WTC11 (cell line): ENCODE results near the gene SHISA7. TPM values are rescaled to one million over a fixed set of nuclear protein-coding genes. Genes with fewer than 3 reads are reported as not detected.
A peak's percentile ranks its signal among the peaks of the same experiment; 100 is the strongest.

ENCODE experiments used
- ATAC-seq: fragments of 200-7000 bp; cut with Tn5 transposase; 2 replicates; pipeline ENCODE4 v1.10.0; 2021; ENCODE audit warnings: mild to moderate bottlenecking, moderate library complexity
- CTCF ChIA-PET: fragments of 300-600 bp; sonication (Branson Sonifier 250); formaldehyde crosslinking; loops from one replicate; lab custom pipeline; 2021; ENCODE audit warnings: antibody characterized with exemption; lab: Charles Lee
- POLR2A ChIA-PET: fragments of 350-600 bp; sonication (Branson Sonifier 250); formaldehyde crosslinking; loops from one replicate; lab custom pipeline; 2021; ENCODE audit warnings: antibody characterized with exemption; lab: Charles Lee
- DNase-seq: peaks from one replicate; pipeline ENCODE4 v3.0.0; 2021; ENCODE audit warnings: low spot score
- H3K27ac Mint-ChIP-seq: 2 replicates; pipeline ENCODE4 v1.8.0; 2021; ENCODE audit warnings: mixed read lengths
- H3K27me3 Mint-ChIP-seq: 2 replicates; pipeline ENCODE4 v1.8.0; 2021; ENCODE audit warnings: low read depth, mild to moderate bottlenecking, moderate library complexity, mixed read lengths
- H3K36me3 Mint-ChIP-seq: 2 replicates; pipeline ENCODE4 v1.8.0; 2021; ENCODE audit warnings: mixed read lengths
- H3K4me1 Mint-ChIP-seq: 2 replicates; pipeline ENCODE4 v1.8.0; 2022; ENCODE audit warnings: mixed read lengths
- H3K4me3 Mint-ChIP-seq: 2 replicates; pipeline ENCODE4 v1.8.0; 2021; ENCODE audit warnings: mild to moderate bottlenecking, moderate library complexity, mixed read lengths
- H3K9me3 Mint-ChIP-seq: 2 replicates; pipeline ENCODE4 v1.8.0; 2021; ENCODE audit warnings: mixed read lengths
- ATF2 ChIP-seq: sonication (generic); formaldehyde crosslinking; IDR thresholded peaks from 2 replicates; pipeline ENCODE4 v1.8.1; 2022; ENCODE audit warnings: low read depth, missing genetic modification reagents, borderline replicate concordance
- CREB1 ChIP-seq: sonication (generic); formaldehyde crosslinking; IDR thresholded peaks from 2 replicates; pipeline ENCODE4 v1.8.0; 2023; ENCODE audit warnings: mild to moderate bottlenecking, missing genetic modification reagents
- CREM ChIP-seq: sonication (generic); formaldehyde crosslinking; IDR thresholded peaks from 2 replicates; pipeline ENCODE4 v1.8.1; 2022; ENCODE audit warnings: mild to moderate bottlenecking, missing genetic modification reagents, moderate library complexity
- EMX1 ChIP-seq: fragments of 250-450 bp; sonication (Bioruptor Pico); IDR thresholded peaks from 2 replicates; pipeline ENCODE4 v1.8.0; 2021; ENCODE audit warnings: mild to moderate bottlenecking
- FOXK1 ChIP-seq: sonication (generic); formaldehyde crosslinking; IDR thresholded peaks from 2 replicates; pipeline ENCODE4 v1.8.0; 2022; ENCODE audit warnings: mild to moderate bottlenecking, moderate library complexity, missing genetic modification reagents
- FOXP1 ChIP-seq: sonication (generic); formaldehyde crosslinking; IDR thresholded peaks from 2 replicates; pipeline ENCODE4 v1.8.0; 2022; ENCODE audit warnings: missing genetic modification reagents, mild to moderate bottlenecking, moderate library complexity, borderline replicate concordance
- FOXP4 ChIP-seq: sonication (generic); formaldehyde crosslinking; IDR thresholded peaks from 2 replicates; pipeline ENCODE4 v1.8.0; 2022; ENCODE audit warnings: mild to moderate bottlenecking, missing genetic modification reagents
- GTF2I ChIP-seq: fragments of 250-450 bp; sonication (Bioruptor Pico); conservative IDR thresholded peaks from 2 replicates; pipeline ENCODE4 v1.4.0; 2021; ENCODE audit warnings: mild to moderate bottlenecking
- HMGA2 ChIP-seq: fragments of 250-450 bp; sonication (Bioruptor Pico); IDR thresholded peaks from 2 replicates; pipeline ENCODE4 v1.4.0; 2021; ENCODE audit warnings: mild to moderate bottlenecking, moderate library complexity
- MLX ChIP-seq: sonication (generic); formaldehyde crosslinking; IDR thresholded peaks from 2 replicates; pipeline ENCODE4 v1.8.1; 2023; ENCODE audit warnings: mild to moderate bottlenecking, missing genetic modification reagents, moderate library complexity
- MXD4 ChIP-seq: fragments of 250-450 bp; sonication (Bioruptor Pico); IDR thresholded peaks from 2 replicates; pipeline ENCODE4 v1.8.0; 2021; ENCODE audit warnings: mild to moderate bottlenecking, moderate library complexity, borderline replicate concordance
- NR2C2 ChIP-seq: sonication (generic); formaldehyde crosslinking; IDR thresholded peaks from 2 replicates; pipeline ENCODE4 v1.8.0; 2022; ENCODE audit warnings: mild to moderate bottlenecking, missing genetic modification reagents
- RELA ChIP-seq: sonication (generic); formaldehyde crosslinking; IDR thresholded peaks from 2 replicates; pipeline ENCODE4 v1.8.1; 2022; ENCODE audit warnings: missing genetic modification reagents, mild to moderate bottlenecking, borderline replicate concordance
- SOX15 ChIP-seq: fragments of 250-450 bp; sonication (Bioruptor Pico); IDR thresholded peaks from 2 replicates; pipeline ENCODE4 v1.9.0; 2021; ENCODE audit warnings: mild to moderate bottlenecking
- TP53 ChIP-seq: sonication (generic); formaldehyde crosslinking; IDR thresholded peaks from 2 replicates; pipeline ENCODE4 v1.8.1; 2023; ENCODE audit warnings: mild to moderate bottlenecking, missing genetic modification reagents
- USF1 ChIP-seq: sonication (generic); formaldehyde crosslinking; IDR thresholded peaks from 2 replicates; pipeline ENCODE4 v1.8.0; 2022; ENCODE audit warnings: mild to moderate bottlenecking, missing genetic modification reagents
- USF2 ChIP-seq: sonication (generic); formaldehyde crosslinking; IDR thresholded peaks from 2 replicates; pipeline ENCODE4 v1.8.1; 2023; ENCODE audit warnings: mild to moderate bottlenecking, missing genetic modification reagents, moderate library complexity
- ZBTB43 ChIP-seq: sonication (generic); formaldehyde crosslinking; IDR thresholded peaks from 2 replicates; pipeline ENCODE4 v1.8.1; 2023; ENCODE audit warnings: mild to moderate bottlenecking, missing genetic modification reagents
- ZNF121 ChIP-seq: sonication (generic); formaldehyde crosslinking; IDR thresholded peaks from 2 replicates; pipeline ENCODE4 v1.8.0; 2023; ENCODE audit warnings: missing genetic modification reagents
- ZNF423 ChIP-seq: fragments of 250-450 bp; sonication (Bioruptor Pico); IDR thresholded peaks from 2 replicates; pipeline ENCODE4 v2.1.2; 2022; ENCODE audit warnings: mild to moderate bottlenecking, moderate library complexity
- ZSCAN18 ChIP-seq: fragments of 250-450 bp; sonication (Bioruptor Pico); IDR thresholded peaks from 2 replicates; pipeline ENCODE4 v2.1.2; 2022; ENCODE audit warnings: mild to moderate bottlenecking, moderate library complexity
- total RNA-seq: library from RNA; stranded (reverse); gene quantifications from 3 replicates; pipeline ENCODE4 v1.2.3, GENCODE V29; 2021

Gene SHISA7
- total RNA-seq, 1 experiment from 2014 or later = 0.79 TPM

- DNase-seq (no peak), ATAC-seq (no peak)
- ChIA-PET POLR2A (interaction anchor here (1.0 to 1.4 kb wide), 3 partner anchors 29 to 162 kb away, joined by 3 to 5 read pairs (median 4); partner anchors contain the start of genes FIZ1 and UBE2S), CTCF (interaction anchor here (0.8 to 1.7 kb wide), 15 partner anchors 17 to 296 kb away, joined by 3 to 13 read pairs (median 4); partner anchors contain the start of genes DNAAF3, ISOC2 and ZNF784)
- Mint-ChIP-seq H3K27ac (no peak overlapping the region), H3K4me3 (no peak overlapping the region), H3K9me3 (peaks cover 7% of the 10 kb centered on the region), H3K36me3 (no peaks in the 10 kb centered on the region), H3K27me3 (peaks cover 17% of the 10 kb centered on the region), H3K4me1 (peaks cover 14% of the 10 kb centered on the region)
- TF ChIP-seq USF2 (CRISPR knock-in tag) = peak; percentile 69
- peak; percentile 52 for TF ChIP-seq USF1 (CRISPR knock-in tag)
- no peak for TF ChIP-seq ZNF423 (CRISPR knock-in tag)
- TF ChIP-seq EMX1 = no peak
- TF ChIP-seq TP53 (CRISPR knock-in tag) = no peak
These were observed 6.3 kb downstream of the SHISA7 start for GRCh38 chr19:55436847-55437246.

GRCh38 chr19:55435020-55435419 lies 8.1 kb downstream of the SHISA7 start:
- Mint-ChIP-seq H3K4me3 (no peak overlapping the region), H3K36me3 (no peaks in the 10 kb centered on the region; the same call in 1 of the 2 replicates), H3K27ac (no peak overlapping the region), H3K9me3 (peaks cover 20% of the 10 kb centered on the region), H3K4me1 (peaks cover 1% of the 10 kb centered on the region), H3K27me3 (peaks cover 26% of the 10 kb centered on the region)
- no peak for TF ChIP-seq GTF2I (CRISPR knock-in tag)
- TF ChIP-seq FOXP1 = no peak
- no peak for TF ChIP-seq HMGA2 (CRISPR knock-in tag)
- no peak for TF ChIP-seq RELA (CRISPR knock-in tag)
- TF ChIP-seq CREB1 (CRISPR knock-in tag) = no peak
- no peak for TF ChIP-seq ZBTB43 (CRISPR knock-in tag)
- no peak for TF ChIP-seq NR2C2 (CRISPR knock-in tag)
- TF ChIP-seq MLX (CRISPR knock-in tag) = no peak
- TF ChIP-seq CREM = no peak
- no peak for TF ChIP-seq FOXK1 (CRISPR knock-in tag)
- TF ChIP-seq MXD4 = no peak
- no peak for TF ChIP-seq ATF2 (CRISPR knock-in tag)
- TF ChIP-seq ZSCAN18 (CRISPR knock-in tag) = no peak
- no peak for TF ChIP-seq ZNF121 (CRISPR knock-in tag)
- TF ChIP-seq SOX15 (CRISPR knock-in tag) = no peak
- TF ChIP-seq FOXP4 (CRISPR knock-in tag) = no peak
- ATAC-seq (no peak), DNase-seq (no peak)
- ChIA-PET POLR2A (no interaction called here), CTCF (no interaction called here)
